HG02884 (cell line): ENCODE results near the gene C20orf141.
"Not testable (repeated sequence)": the region's sequence is repeated elsewhere in the genome, so short reads cannot be mapped to it uniquely, and the experiment has no call there.

ENCODE experiments used
- ATAC-seq: cut with Tn5 transposase; IDR thresholded peaks from one replicate; pipeline ENCODE4 v1.9.1; 2021; ENCODE audit warnings: mild to moderate bottlenecking, moderate library complexity; ENCODE audit not compliant: unreplicated experiment

The C20orf141 gene

GRCh38 chr20:2799271-2799670, 15.5 kb upstream of the C20orf141 start:
- ATAC-seq: no peak

- no peak for ATAC-seq
Measured at GRCh38 chr20:2799688-2800520, 14.9 kb upstream of the C20orf141 start.

GRCh38 chr20:2800521-2801285, 14.1 kb upstream of the C20orf141 start, which contains the start of gene CPXM1:
TSS of gene CPXM1 (minus strand) at chr20:2800627. CDS start at chr20:2800572, 55 bp downstream.
- no peak for ATAC-seq

- ATAC-seq: no peak
Measured at GRCh38 chr20:2801286-2801728, 13.5 kb upstream of the C20orf141 start.

GRCh38 chr20:2804041-2804828, 10.6 kb upstream of the C20orf141 start:
- no peak for ATAC-seq

GRCh38 chr20:2804852-2805688, 9.7 kb upstream of the C20orf141 start:
- ATAC-seq: no peak

GRCh38 chr20:2805689-2806350, 9.0 kb upstream of the C20orf141 start:
- ATAC-seq: no peak

GRCh38 chr20:2806351-2806701, 8.5 kb upstream of the C20orf141 start:
- no peak for ATAC-seq

- no peak for ATAC-seq
Measured at GRCh38 chr20:2807019-2807418, 7.8 kb upstream of the C20orf141 start.

- not testable (repeated sequence) for ATAC-seq
Measured at GRCh38 chr20:2807929-2808328, 6.9 kb upstream of the C20orf141 start.

- no peak for ATAC-seq
Measured at GRCh38 chr20:2809690-2810089, 5.1 kb upstream of the C20orf141 start.

- ATAC-seq: no peak
Measured at GRCh38 chr20:2812189-2812588, 2.6 kb upstream of the C20orf141 start.

- ATAC-seq: no peak
Measured at GRCh38 chr20:2814076-2814475, 711 bp upstream of the C20orf141 start.

- no peak for ATAC-seq
Measured at GRCh38 chr20:2815242-2815900, 584 bp downstream of the C20orf141 start.

- ATAC-seq: no peak
Measured at GRCh38 chr20:2816030-2816582, 1.3 kb downstream of the C20orf141 start, which contains the start of gene TMEM239. TSS of gene TMEM239 (plus strand) at chr20:2816364. CDS start at chr20:2816555, 191 bp downstream.

- ATAC-seq: no peak
Measured at GRCh38 chr20:2816583-2817340, 2.0 kb downstream of the C20orf141 start.

- ATAC-seq: no peak
Measured at GRCh38 chr20:2817341-2817726, 2.5 kb downstream of the C20orf141 start.
